Measurements from ENCODE around the gene KLK10.
"Not testable (repeated sequence)": the region's sequence is repeated elsewhere in the genome, so short reads cannot be mapped to it uniquely, and the experiment has no call there.

The KLK10 gene

GRCh38 chr19:51000981-51001380, 18.5 kb downstream of the KLK10 start:
- no peak for DNase-seq

GRCh38 chr19:51000426-51000825, 19.1 kb downstream of the KLK10 start:
- DNase-seq = no peak

- DNase-seq = no peak
Measured at GRCh38 chr19:50998686-50999085, 20.8 kb downstream of the KLK10 start.

- no peak for DNase-seq
Measured at GRCh38 chr19:50998061-50998460, 21.4 kb downstream of the KLK10 start.

- DNase-seq = no peak
Measured at GRCh38 chr19:50994129-50994528, 25.4 kb downstream of the KLK10 start.

- no peak for DNase-seq
Measured at GRCh38 chr19:50992666-50993035, 26.9 kb downstream of the KLK10 start.

- DNase-seq = not testable (repeated sequence)
Measured at GRCh38 chr19:50984416-50984815, 35.1 kb downstream of the KLK10 start.

GRCh38 chr19:50983625-50984292, 35.8 kb downstream of the KLK10 start, which contains the start of gene KLK7:
KLK7 (minus strand) TSS chr19:50983917; CDS start chr19:50982399, 1,518 bp downstream.
- no peak for DNase-seq

GRCh38 chr19:50982186-50982585, 37.3 kb downstream of the KLK10 start:
- no peak for DNase-seq

- DNase-seq = no peak
Measured at GRCh38 chr19:50981587-50982146, 37.8 kb downstream of the KLK10 start.

- DNase-seq = no peak
Measured at GRCh38 chr19:50980208-50980607, 39.3 kb downstream of the KLK10 start.

GRCh38 chr19:50979758-50980157, 39.8 kb downstream of the KLK10 start:
- DNase-seq = no peak

- no peak for DNase-seq
Measured at GRCh38 chr19:50978772-50979390, 40.6 kb downstream of the KLK10 start.

- DNase-seq = no peak
Measured at GRCh38 chr19:50977626-50978025, 41.9 kb downstream of the KLK10 start.

- no peak for DNase-seq
Measured at GRCh38 chr19:50975766-50976165, 43.7 kb downstream of the KLK10 start.

GRCh38 chr19:50974702-50975556, 44.6 kb downstream of the KLK10 start:
- DNase-seq = no peak

GRCh38 chr19:50972795-50973376, 46.6 kb downstream of the KLK10 start:
- no peak for DNase-seq

GRCh38 chr19:50969810-50970209, 49.7 kb downstream of the KLK10 start:
- not testable (repeated sequence) for DNase-seq

- no peak for DNase-seq
Measured at GRCh38 chr19:50969413-50969760, 50.1 kb downstream of the KLK10 start, which contains the start of gene KLK6. KLK6 (minus strand) TSS chr19:50969591; CDS start chr19:50968104, 1,487 bp downstream.

GRCh38 chr19:50968716-50969412, 50.6 kb downstream of the KLK10 start:
- no peak for DNase-seq

GRCh38 chr19:50967929-50968715, 51.4 kb downstream of the KLK10 start:
- no peak for DNase-seq

GRCh38 chr19:50964266-50964665, 55.2 kb downstream of the KLK10 start:
- DNase-seq = no peak

Measured in NCI-H1105 (cell line).